GM23248 (cell line): ENCODE data around the gene FDX1. TPM values are rescaled to one million over a fixed set of nuclear protein-coding genes. Genes with fewer than 3 reads are reported as not detected.
A peak's percentile ranks its signal among the peaks of the same experiment; 100 is the strongest.

Experiments used
- DNase-seq: peaks from one replicate; pipeline ENCODE4 v3.0.0-alpha.2; 2015
- H2AFZ ChIP-seq: fragments of 200-600 bp; sonication (generic); 2 replicates; pipeline ENCODE4 v1.6.1; 2016; ENCODE audit warnings: antibody characterized with exemption
- H3F3A ChIP-seq: fragments of 200-600 bp; sonication (generic); 2 replicates; pipeline ENCODE4 v1.6.1; 2016; ENCODE audit warnings: mild to moderate bottlenecking, antibody characterized with exemption, mixed run types; ENCODE audit not compliant: insufficient read depth
- H3K27ac ChIP-seq: fragments of 200-600 bp; sonication (generic); 2 replicates; pipeline ENCODE4 v1.5.1; 2016; ENCODE audit warnings: mild to moderate bottlenecking
- H3K27me3 ChIP-seq: fragments of 200-600 bp; sonication (generic); replicated peaks from 2 replicates; pipeline ENCODE4 v1.6.1; 2016; ENCODE audit warnings: mild to moderate bottlenecking; ENCODE audit not compliant: insufficient read depth
- H3K36me3 ChIP-seq: fragments of 200-600 bp; sonication (generic); 2 replicates; pipeline ENCODE4 v1.6.1; 2016; ENCODE audit warnings: low read depth, mild to moderate bottlenecking
- H3K4me1 ChIP-seq: fragments of 200-600 bp; sonication (generic); 2 replicates; pipeline ENCODE4 v1.6.1; 2016; ENCODE audit warnings: mild to moderate bottlenecking; ENCODE audit not compliant: insufficient read depth
- H3K4me2 ChIP-seq: fragments of 200-600 bp; sonication (generic); one replicate; pipeline ENCODE4 v1.6.1; 2016; ENCODE audit warnings: mild to moderate bottlenecking; ENCODE audit not compliant: unreplicated experiment
- H3K4me3 ChIP-seq: fragments of 200-600 bp; sonication (generic); 2 replicates; pipeline ENCODE4 v1.5.1; 2016; ENCODE audit warnings: mild to moderate bottlenecking
- H3K79me2 ChIP-seq: fragments of 200-600 bp; sonication (generic); 2 replicates; pipeline ENCODE4 v1.6.1; 2016; ENCODE audit warnings: mild to moderate bottlenecking; ENCODE audit not compliant: insufficient read depth
- H3K9ac ChIP-seq: fragments of 200-600 bp; sonication (generic); 2 replicates; pipeline ENCODE4 v1.6.1; 2016; ENCODE audit warnings: mild to moderate bottlenecking
- H3K9me2 ChIP-seq: fragments of 200-600 bp; sonication (generic); 2 replicates; pipeline ENCODE4 v1.6.1; 2016; ENCODE audit warnings: mixed run types, mild to moderate bottlenecking, moderate library complexity; ENCODE audit not compliant: insufficient read depth
- H3K9me3 ChIP-seq: fragments of 200-600 bp; sonication (generic); one replicate; pipeline ENCODE4 v1.6.1; 2017; ENCODE audit warnings: low read depth
- H4K20me1 ChIP-seq: fragments of 200-600 bp; sonication (generic); 2 replicates; pipeline ENCODE4 v1.6.0; 2016; ENCODE audit not compliant: insufficient read depth
- EZH2 ChIP-seq: fragments of 200-600 bp; sonication (generic); IDR thresholded peaks from 2 replicates; pipeline ENCODE4 v1.6.1; 2018; ENCODE audit warnings: antibody characterized with exemption, mild to moderate bottlenecking; ENCODE audit not compliant: insufficient read depth, poor library complexity, severe bottlenecking
- EZH2phosphoT487 ChIP-seq: fragments of 200-600 bp; sonication (generic); IDR thresholded peaks from 2 replicates; pipeline ENCODE4 v1.6.1; 2018; ENCODE audit warnings: antibody characterized with exemption, moderate library complexity, mild to moderate bottlenecking, low read depth; ENCODE audit not compliant: insufficient read depth
- WGBS, 2 experiments: methylation state at CpG; one replicate each; pipeline ENCODE4 v1.1.6; 2015 to 2017; ENCODE audit warnings: low lambda C conversion rate in 2 of 2, low coverage in 1 of 2; ENCODE audit errors: missing lambda C conversion rate in 2 of 2; 5-methylcytosine and 5-hydroxymethylcytosine counted together
- in situ Hi-C: fragments of 300-500 bp; cut with MboI; formaldehyde crosslinking; loops from 2 replicates; pipeline ENCODE4 v1.15.0; 2020
- polyA plus RNA-seq: library from polyadenylated mRNA; unstranded; fragments of >200 nt; fragmentation: Nextera tagmentation; extraction: Ambion mirVana; gene quantifications from 2 replicates; pipeline ENCODE4 v1.2.1, GENCODE V29; 2016
- total RNA-seq: library from RNA; depleted of rRNA; stranded (reverse); fragments of >200 nt; shearing (Covaris generic); gene quantifications from 2 replicates; pipeline ENCODE4 v1.2.3, GENCODE V29; 2014

The FDX1 gene
- total and polyA plus RNA-seq, 2 experiments from 2014 or later = 12.2 to 16.6 TPM

GRCh38 chr11:110467556-110467955 lies 37.8 kb downstream of the FDX1 start:
- Histone ChIP-seq H3K9me2 (no peaks in the 10 kb centered on the region), H3K9me3 (no peaks in the 10 kb centered on the region), H3K4me2 (no peak overlapping the region), H3K36me3 (no peaks in the 10 kb centered on the region), H3K9ac (no peak overlapping the region), H2AFZ (no peak overlapping the region), H3K27me3 (no peaks in the 10 kb centered on the region), H3K4me3 (no peak overlapping the region), H3K27ac (no peak overlapping the region), H4K20me1 (no peaks in the 10 kb centered on the region), H3F3A (peaks cover 20% of the 10 kb centered on the region), H3K4me1 (peaks cover 25% of the 10 kb centered on the region), H3K79me2 (no peaks in the 10 kb centered on the region)
- TF ChIP-seq EZH2phosphoT487 (no peak), EZH2 (no peak)
- DNase-seq = no peak
- 96 to 98% methylated on average over 3 of the region's 3 CpGs for WGBS, 2 experiments
- in situ Hi-C loops = loop anchor here (25.0 kb wide), 1 partner anchor 970 kb away; no protein-coding TSS in a partner anchor

GRCh38 chr11:110468121-110468520 lies 38.4 kb downstream of the FDX1 start:
- 99% methylated on average over 4 of the region's 4 CpGs for WGBS, 2 experiments
- no peak for DNase-seq
- H4K20me1 ChIP-seq = no peaks in the 10 kb centered on the region
- peaks cover 25% of the 10 kb centered on the region for H3K4me1 ChIP-seq
- H3K79me2 ChIP-seq = no peaks in the 10 kb centered on the region
- no peak overlapping the region for H3K9ac ChIP-seq
- H3K27me3 ChIP-seq = no peaks in the 10 kb centered on the region
- in situ Hi-C loops = loop anchor here (25.0 kb wide), 1 partner anchor 969 kb away; no protein-coding TSS in a partner anchor
- no peak overlapping the region for H3K27ac ChIP-seq
- H3K36me3 ChIP-seq = no peaks in the 10 kb centered on the region
- no peak overlapping the region for H2AFZ ChIP-seq
- peaks cover 20% of the 10 kb centered on the region for H3F3A ChIP-seq
- H3K9me3 ChIP-seq = no peaks in the 10 kb centered on the region
- H3K4me3 ChIP-seq = no peak overlapping the region
- no peak for TF ChIP-seq EZH2phosphoT487
- no peak for TF ChIP-seq EZH2
- H3K9me2 ChIP-seq = no peaks in the 10 kb centered on the region
- H3K4me2 ChIP-seq = no peak overlapping the region

DNA sequence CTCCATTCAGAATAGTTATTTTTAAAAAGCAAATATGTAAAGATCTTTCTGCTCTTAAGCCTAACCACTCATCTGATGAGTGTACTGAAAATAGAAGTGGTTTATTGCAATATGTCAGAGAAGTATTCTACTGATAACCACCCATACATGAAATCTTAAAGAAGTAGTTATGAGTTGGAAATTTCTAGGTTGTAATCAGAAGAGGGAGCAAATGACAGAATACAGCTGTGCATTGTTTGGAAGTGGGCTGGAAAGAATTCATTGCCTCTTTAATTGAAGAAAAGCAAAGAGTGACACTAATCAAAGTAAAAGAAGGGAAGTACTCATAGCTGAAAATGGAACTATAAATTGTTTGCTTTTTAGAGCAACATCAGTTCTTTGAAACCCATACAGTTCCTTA lies 39.4 kb downstream of the FDX1 start:
- Histone ChIP-seq H4K20me1 (no peaks in the 10 kb centered on the region), H3K9me3 (no peaks in the 10 kb centered on the region), H3K79me2 (no peaks in the 10 kb centered on the region), H3K4me3 (no peak overlapping the region), H3K9ac (no peak overlapping the region), H3K36me3 (no peaks in the 10 kb centered on the region), H3K27ac (no peak overlapping the region), H3K4me1 (peaks cover 25% of the 10 kb centered on the region), H3K9me2 (no peaks in the 10 kb centered on the region), H3K4me2 (no peak overlapping the region), H3F3A (peaks cover 20% of the 10 kb centered on the region), H2AFZ (no peak overlapping the region), H3K27me3 (no peaks in the 10 kb centered on the region)
- no peak for TF ChIP-seq EZH2
- no peak for TF ChIP-seq EZH2phosphoT487
- DNase-seq = no peak
- in situ Hi-C loops = loop anchor here (25.0 kb wide), 1 partner anchor 968 kb away; no protein-coding TSS in a partner anchor

DNA sequence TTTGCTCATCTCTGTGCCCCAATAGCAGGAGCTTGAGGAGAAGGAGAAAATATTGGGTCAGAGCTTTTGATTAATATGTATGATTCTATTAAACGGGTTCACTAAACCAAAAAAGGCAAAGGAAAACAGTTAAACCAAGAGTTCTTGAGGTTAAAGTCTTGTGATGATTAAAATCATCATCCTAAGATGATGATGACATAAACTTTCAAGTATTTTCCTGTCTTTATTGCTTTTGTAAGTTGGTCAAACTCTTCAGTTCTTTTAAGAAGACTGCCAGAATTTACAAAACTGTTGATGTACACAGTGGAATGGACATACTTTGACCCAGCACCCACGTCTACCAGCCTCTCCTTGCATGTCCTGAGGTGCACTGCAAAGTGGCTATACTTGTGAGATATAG lies 41.0 kb downstream of the FDX1 start:
- Histone ChIP-seq H3K9me3 (no peaks in the 10 kb centered on the region), H3K4me3 (no peak overlapping the region), H3K9me2 (no peaks in the 10 kb centered on the region), H3K36me3 (no peaks in the 10 kb centered on the region), H4K20me1 (no peaks in the 10 kb centered on the region), H3K4me1 (peaks cover 22% of the 10 kb centered on the region), H3K4me2 (peak overlapping the region; percentile 29), H3F3A (peaks cover 20% of the 10 kb centered on the region), H3K27me3 (no peaks in the 10 kb centered on the region), H3K79me2 (no peaks in the 10 kb centered on the region), H2AFZ (no peak overlapping the region), H3K9ac (no peak overlapping the region), H3K27ac (peak overlapping the region; percentile 35; the same call in 1 of the 2 replicates)
- DNase-seq = peak; percentile 34
- no peak for TF ChIP-seq EZH2
- no peak for TF ChIP-seq EZH2phosphoT487
- in situ Hi-C loops = loop anchor here (25.0 kb wide), 1 partner anchor 967 kb away; no protein-coding TSS in a partner anchor
- WGBS, 2 experiments = 43 to 54% methylated on average over 2 of the region's 2 CpGs

DNA sequence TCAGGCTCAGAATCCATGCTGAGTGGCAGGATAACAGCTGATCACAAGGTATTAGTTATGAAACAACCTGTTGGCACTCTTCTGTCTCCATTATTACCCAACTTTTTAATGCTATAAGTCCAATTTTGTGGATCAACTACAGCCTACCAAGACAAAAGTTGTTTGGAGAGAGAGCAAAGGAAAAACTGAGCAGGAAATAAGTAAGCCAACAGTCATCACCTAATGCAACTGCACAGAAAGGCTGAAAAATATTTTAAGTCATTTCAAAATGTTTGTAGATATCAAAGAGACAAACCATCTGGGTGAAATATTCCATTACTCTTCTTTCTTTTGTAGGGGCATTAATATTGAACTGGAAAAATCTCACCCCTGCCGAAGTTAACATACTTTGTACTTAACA lies 41.6 kb downstream of the FDX1 start:
- H2AFZ ChIP-seq = no peak overlapping the region
- H3K27ac ChIP-seq = peak overlapping the region; percentile 35; the same call in 1 of the 2 replicates
- H3K4me2 ChIP-seq = peak overlapping the region; percentile 29
- DNase-seq = peak; percentile 71
- H3K9ac ChIP-seq = no peak overlapping the region
- no peaks in the 10 kb centered on the region for H3K36me3 ChIP-seq
- H3K79me2 ChIP-seq = no peaks in the 10 kb centered on the region
- TF ChIP-seq EZH2 = no peak
- TF ChIP-seq EZH2phosphoT487 = no peak
- no peaks in the 10 kb centered on the region for H3K9me2 ChIP-seq
- peaks cover 20% of the 10 kb centered on the region for H3F3A ChIP-seq
- H3K27me3 ChIP-seq = no peaks in the 10 kb centered on the region
- in situ Hi-C loops = loop anchor here (25.0 kb wide), 1 partner anchor 966 kb away; no protein-coding TSS in a partner anchor
- no peaks in the 10 kb centered on the region for H3K9me3 ChIP-seq
- no peak overlapping the region for H3K4me3 ChIP-seq
- 74 to 92% methylated on average over 1 of the region's 1 CpG for WGBS, 2 experiments
- peaks cover 22% of the 10 kb centered on the region for H3K4me1 ChIP-seq
- no peaks in the 10 kb centered on the region for H4K20me1 ChIP-seq
